ENCODE measurements around the gene STRIP1. TPM values are rescaled to one million over a fixed set of nuclear protein-coding genes. Genes with fewer than 3 reads are reported as not detected.

STRIP1 gene
- total and polyA plus RNA-seq, 10 donors = 11.8 to 98.7 (median 59.3) TPM

GRCh38 chr1:110007046-110007830 lies 27.2 kb upstream of the STRIP1 start:
- TF ChIP-seq POLR2A (IDR thresholded peaks at IDR 0.05) = no peak
- TF ChIP-seq CTCF (IDR thresholded peaks at IDR 0.05 in 8 of 11, conservative IDR thresholded peaks at IDR 0.05 in 3 of 11) = no peak
- no peak for TF ChIP-seq POLR2AphosphoS5 (IDR thresholded peaks at IDR 0.05)
- H3K9me3 ChIP-seq = no peaks in the 10 kb centered on the region
- intact Hi-C loops (cut with DNase I; ENCODE audit: low total_unique reads) = no loop called here
- WGBS, 5 donors = 87 to 93% (median 91%) methylated on average over 4 of the region's 4 CpGs
- no peak for DNase-seq
- peaks cover 7 to 60% (median 35%) of the 10 kb centered on the region in 6 donors for H3K4me1 ChIP-seq
- H3K27me3 ChIP-seq (replicated peaks in 1 of 7) = no peaks in the 10 kb centered on the region
- H3K4me3 ChIP-seq = no peak overlapping the region
- H3K27ac ChIP-seq = no peak overlapping the region
- H3K36me3 ChIP-seq = peaks cover 0 to 42% (median 25%) of the 10 kb centered on the region in 6 donors

- no peak for DNase-seq
- intact Hi-C loops (cut with DNase I; ENCODE audit: low total_unique reads) = no loop called here
- WGBS, 5 donors = 94 to 95% (median 95%) methylated on average over 7 of the region's 7 CpGs
- H3K4me3 ChIP-seq = no peak overlapping the region
- H3K9me3 ChIP-seq = no peaks in the 10 kb centered on the region
- no peak overlapping the region for H3K27ac ChIP-seq
- peaks cover 0 to 60% (median 35%) of the 10 kb centered on the region in 6 donors for H3K36me3 ChIP-seq
- TF ChIP-seq POLR2A (IDR thresholded peaks at IDR 0.05) = no peak
- TF ChIP-seq POLR2AphosphoS5 (IDR thresholded peaks at IDR 0.05) = no peak
- no peak for TF ChIP-seq CTCF (IDR thresholded peaks at IDR 0.05 in 8 of 11, conservative IDR thresholded peaks at IDR 0.05 in 3 of 11)
- peaks cover 4 to 51% (median 28%) of the 10 kb centered on the region in 6 donors for H3K4me1 ChIP-seq
- no peaks in the 10 kb centered on the region for H3K27me3 ChIP-seq (replicated peaks in 1 of 7)
Observed at GRCh38 chr1:110008971-110009565, 25.4 kb upstream of the STRIP1 start.

GRCh38 chr1:110011527-110012041 lies 22.8 kb upstream of the STRIP1 start:
- peak overlapping the region in 7 of 8 donors; percentile 22 to 82 (median 73) for H3K27ac ChIP-seq
- H3K4me1 ChIP-seq = peaks cover 0 to 30% (median 16%) of the 10 kb centered on the region in 6 donors
- peak overlapping the region in 1 of 8 donors; percentile 13 for H3K4me3 ChIP-seq
- no peaks in the 10 kb centered on the region for H3K27me3 ChIP-seq (replicated peaks in 1 of 7)
- H3K36me3 ChIP-seq = peaks cover 5 to 83% (median 58%) of the 10 kb centered on the region in 6 donors
- no peak for DNase-seq
- H3K9me3 ChIP-seq = no peaks in the 10 kb centered on the region
- TF ChIP-seq CTCF (IDR thresholded peaks at IDR 0.05 in 8 of 11, conservative IDR thresholded peaks at IDR 0.05 in 3 of 11) = peak; percentile 23 to 66 (median 52)
- TF ChIP-seq POLR2AphosphoS5 (IDR thresholded peaks at IDR 0.05) = peak in 1 of 3 donors; percentile 9
- no peak for TF ChIP-seq POLR2A (IDR thresholded peaks at IDR 0.05)
- WGBS, 5 donors = 32 to 53% (median 38%) methylated on average over 2 of the region's 2 CpGs
- intact Hi-C loops (cut with DNase I; ENCODE audit: low total_unique reads) = no loop called here
